Ectodermal cell (in vitro differentiated cells): ENCODE data around the gene NUCKS1.

Experiments used
- H3K27ac ChIP-seq: 2 replicates; pipeline ENCODE4 v1.7.0; 2013; ENCODE audit warnings: mild to moderate bottlenecking, low read depth, low read length; ENCODE audit not compliant: insufficient read depth, poor library complexity, severe bottlenecking
- H3K27me3 ChIP-seq: 2 replicates; pipeline ENCODE4 v1.7.0; 2013; ENCODE audit warnings: mild to moderate bottlenecking, low read length; ENCODE audit not compliant: insufficient read depth, control insufficient read depth, poor library complexity, severe bottlenecking
- H3K36me3 ChIP-seq: one replicate; pipeline ENCODE4 v1.7.0; 2013; ENCODE audit warnings: low read length; ENCODE audit not compliant: control insufficient read depth, insufficient read depth
- H3K4me1 ChIP-seq: one replicate; pipeline ENCODE4 v1.7.0; 2013; ENCODE audit warnings: low read length; ENCODE audit not compliant: control insufficient read depth, insufficient read depth
- H3K4me3 ChIP-seq: 2 replicates; pipeline ENCODE4 v1.7.0; 2013; ENCODE audit warnings: low read depth, low read length, control low read depth; ENCODE audit not compliant: insufficient read depth
- H3K9me3 ChIP-seq: 2 replicates; pipeline ENCODE4 v1.7.0; 2013; ENCODE audit warnings: mild to moderate bottlenecking, low read length, moderate library complexity; ENCODE audit not compliant: control insufficient read depth
- WGBS, 2 experiments: methylation state at CpG; one replicate each; pipeline ENCODE4 v1.1.7; 2013; ENCODE audit warnings: missing lambda C conversion rate in 2 of 2; 5-methylcytosine and 5-hydroxymethylcytosine counted together

Gene NUCKS1

DNA sequence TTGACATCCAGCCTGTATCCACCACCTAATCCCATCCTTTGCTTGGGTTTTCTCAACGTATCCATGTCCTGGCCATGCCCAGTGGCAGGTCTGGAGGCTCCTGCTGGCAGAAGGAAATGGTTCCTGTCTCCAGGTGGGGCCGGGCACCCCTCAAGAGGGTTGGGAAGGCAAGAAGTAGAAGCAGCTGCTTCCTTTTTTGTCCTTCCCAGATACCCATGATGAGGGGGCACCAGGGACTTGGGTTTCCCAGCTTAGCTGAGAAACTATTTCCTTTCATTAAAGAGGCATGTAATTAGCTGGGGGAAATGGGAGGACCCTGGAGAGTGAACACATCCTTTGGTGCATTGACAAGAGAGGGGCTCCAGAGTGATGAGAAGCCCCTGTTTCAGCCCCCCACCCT is 48.6 kb downstream of the NUCKS1 start:
- no peaks in the 10 kb centered on the region for H3K27me3 ChIP-seq
- peaks cover 42% of the 10 kb centered on the region for H3K4me1 ChIP-seq
- H3K27ac ChIP-seq, result no peak overlapping the region
- no peak overlapping the region for H3K4me3 ChIP-seq
- WGBS, 2 experiments, result 29 to 31% methylated on average over 2 of the region's 2 CpGs
- no peaks in the 10 kb centered on the region for H3K36me3 ChIP-seq
- no peaks in the 10 kb centered on the region for H3K9me3 ChIP-seq

DNA sequence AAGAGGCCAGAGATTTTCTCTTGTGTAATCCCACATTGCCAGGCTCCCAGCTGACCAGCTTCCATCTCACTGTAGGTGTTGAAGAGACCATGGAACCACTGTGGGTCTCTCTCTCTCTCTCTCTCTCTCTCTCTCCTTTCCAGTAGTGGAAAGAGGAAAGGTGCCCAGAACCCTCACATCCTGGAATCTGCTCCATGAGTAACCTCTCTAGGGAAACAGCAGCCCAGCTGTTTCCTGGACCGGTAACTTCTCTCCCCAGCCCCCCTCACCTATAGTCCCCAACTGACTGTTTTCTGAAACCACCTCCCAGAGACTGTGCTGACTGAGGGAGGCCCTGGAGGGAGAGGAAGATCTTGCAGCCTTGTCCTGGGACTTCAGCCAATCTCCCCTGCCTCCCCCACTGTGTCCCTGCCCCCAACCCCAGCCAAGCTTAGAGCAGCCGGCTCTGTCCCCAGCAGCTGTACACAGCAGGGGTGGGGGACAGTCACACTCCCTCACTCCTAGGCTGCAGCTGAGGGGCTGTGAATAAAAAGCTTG is 49.0 kb downstream of the NUCKS1 start:
- WGBS, 2 experiments, result 9 to 10% methylated on average over 2 of the region's 2 CpGs
- Histone ChIP-seq H3K27ac (peak overlapping the region; percentile 9), H3K36me3 (no peaks in the 10 kb centered on the region), H3K4me1 (peaks cover 42% of the 10 kb centered on the region), H3K4me3 (no peak overlapping the region), H3K9me3 (no peaks in the 10 kb centered on the region), H3K27me3 (no peaks in the 10 kb centered on the region)

GRCh38 chr1:205699416-205699815 is 50.6 kb downstream of the NUCKS1 start:
- no peaks in the 10 kb centered on the region for H3K9me3 ChIP-seq
- WGBS, 2 experiments, result 92 to 94% methylated on average over 4 of the region's 4 CpGs

DNA sequence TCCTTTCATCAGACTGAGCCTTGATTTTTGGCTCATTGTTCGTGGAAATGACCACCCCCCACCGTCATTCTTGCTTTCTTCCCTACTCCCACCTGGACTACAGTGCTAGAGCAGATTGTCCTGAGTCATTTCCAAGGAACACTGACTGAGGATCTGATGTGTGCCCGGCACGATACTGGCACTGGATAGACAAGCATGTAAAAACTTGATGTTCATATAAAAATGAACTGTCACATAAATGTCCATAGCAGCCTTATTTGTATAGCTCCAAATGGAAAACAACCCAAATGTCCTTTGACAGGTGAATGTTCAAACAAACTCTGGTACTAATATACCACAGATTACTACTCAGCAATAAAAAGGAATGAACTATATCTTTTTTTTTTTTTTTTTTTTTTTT is 51.1 kb downstream of the NUCKS1 start:
- H3K9me3 ChIP-seq, result no peaks in the 10 kb centered on the region
- H3K4me3 ChIP-seq, result no peak overlapping the region
- H3K27me3 ChIP-seq, result no peaks in the 10 kb centered on the region
- peaks cover 45% of the 10 kb centered on the region for H3K4me1 ChIP-seq
- H3K36me3 ChIP-seq, result no peaks in the 10 kb centered on the region
- 84 to 91% methylated on average over 4 of the region's 4 CpGs for WGBS, 2 experiments
- H3K27ac ChIP-seq, result no peak overlapping the region

More at GRCh38 chr1:205699416-205699815, 50.6 kb downstream of the NUCKS1 start:
- Histone ChIP-seq H3K4me3 (no peak overlapping the region), H3K27me3 (no peaks in the 10 kb centered on the region), H3K36me3 (no peaks in the 10 kb centered on the region), H3K4me1 (peaks cover 42% of the 10 kb centered on the region), H3K27ac (no peak overlapping the region)

GRCh38 chr1:205693421-205693991 is 56.5 kb downstream of the NUCKS1 start:
- no peaks in the 10 kb centered on the region for H3K9me3 ChIP-seq
- H3K27me3 ChIP-seq, result no peaks in the 10 kb centered on the region
- no peak overlapping the region for H3K4me3 ChIP-seq
- 33 to 36% methylated on average over 12 of the region's 12 CpGs for WGBS, 2 experiments
- H3K27ac ChIP-seq, result no peak overlapping the region
- H3K4me1 ChIP-seq, result peaks cover 44% of the 10 kb centered on the region
- no peaks in the 10 kb centered on the region for H3K36me3 ChIP-seq

DNA sequence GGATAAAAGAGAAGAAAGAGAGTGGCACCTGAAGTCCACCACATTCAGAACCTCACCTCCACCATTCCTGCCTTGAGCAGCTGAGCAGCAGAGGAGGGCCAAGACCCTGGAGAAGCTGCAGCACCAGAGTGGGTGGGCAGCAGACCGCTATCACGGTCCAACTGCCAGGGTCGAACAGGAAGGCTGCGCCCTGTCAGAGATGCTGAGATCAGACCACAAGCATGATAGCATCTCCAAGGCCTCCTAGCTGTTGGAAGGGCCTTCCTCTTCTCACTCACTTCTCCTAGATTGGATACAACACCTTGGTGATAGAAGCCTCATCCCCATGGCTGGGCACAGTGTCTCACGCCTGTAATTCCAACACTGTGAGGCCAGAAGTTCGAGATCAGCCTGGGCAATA is 57.6 kb downstream of the NUCKS1 start:
- no peaks in the 10 kb centered on the region for H3K36me3 ChIP-seq
- no peak overlapping the region for H3K27ac ChIP-seq
- H3K4me1 ChIP-seq, result peaks cover 49% of the 10 kb centered on the region
- no peak overlapping the region for H3K4me3 ChIP-seq
- no peaks in the 10 kb centered on the region for H3K9me3 ChIP-seq
- no peaks in the 10 kb centered on the region for H3K27me3 ChIP-seq
- WGBS, 2 experiments, result 93% methylated on average over 6 of the region's 6 CpGs

- no peaks in the 10 kb centered on the region for H3K9me3 ChIP-seq
- H3K4me1 ChIP-seq, result peaks cover 46% of the 10 kb centered on the region
- H3K27me3 ChIP-seq, result no peaks in the 10 kb centered on the region
- 86 to 95% methylated on average over 8 of the region's 8 CpGs for WGBS, 2 experiments
- H3K4me3 ChIP-seq, result no peak overlapping the region
- H3K36me3 ChIP-seq, result no peaks in the 10 kb centered on the region
- peak overlapping the region; percentile 77 for H3K27ac ChIP-seq
These were observed 59.7 kb downstream of the NUCKS1 start for GRCh38 chr1:205690122-205690756.

DNA sequence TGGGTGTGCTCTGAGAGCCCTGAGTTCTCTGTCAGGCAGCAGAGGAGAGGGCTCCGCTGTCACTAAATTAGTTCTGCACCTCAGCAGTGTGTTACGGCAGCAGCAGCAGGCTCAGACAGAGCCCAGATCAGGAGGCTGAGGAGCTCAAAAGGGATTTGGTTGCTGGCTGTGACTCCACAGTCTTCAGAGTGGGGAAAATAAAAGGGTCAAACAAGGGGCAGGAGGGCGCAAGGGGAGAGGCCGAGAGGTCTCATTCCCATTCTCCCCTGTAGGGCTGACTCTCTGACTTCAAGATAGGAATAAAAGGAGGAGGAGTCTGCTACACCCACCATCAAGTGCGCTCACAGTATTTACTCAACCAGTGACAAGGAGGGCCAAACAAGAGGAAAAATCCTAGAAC is 60.5 kb downstream of the NUCKS1 start:
- Histone ChIP-seq H3K4me1 (peaks cover 46% of the 10 kb centered on the region), H3K9me3 (no peaks in the 10 kb centered on the region), H3K27ac (peak overlapping the region; percentile 77), H3K4me3 (no peak overlapping the region), H3K36me3 (no peaks in the 10 kb centered on the region), H3K27me3 (no peaks in the 10 kb centered on the region)
- 5 to 10% methylated on average over 5 of the region's 5 CpGs for WGBS, 2 experiments

- H3K4me3 ChIP-seq, result no peak overlapping the region
- H3K27me3 ChIP-seq, result no peaks in the 10 kb centered on the region
- H3K4me1 ChIP-seq, result peaks cover 37% of the 10 kb centered on the region
- no peaks in the 10 kb centered on the region for H3K9me3 ChIP-seq
- 71 to 76% methylated on average over 7 of the region's 7 CpGs for WGBS, 2 experiments
- H3K27ac ChIP-seq, result no peak overlapping the region
- H3K36me3 ChIP-seq, result no peaks in the 10 kb centered on the region
These were observed 61.6 kb downstream of the NUCKS1 start for GRCh38 chr1:205688171-205689080.

DNA sequence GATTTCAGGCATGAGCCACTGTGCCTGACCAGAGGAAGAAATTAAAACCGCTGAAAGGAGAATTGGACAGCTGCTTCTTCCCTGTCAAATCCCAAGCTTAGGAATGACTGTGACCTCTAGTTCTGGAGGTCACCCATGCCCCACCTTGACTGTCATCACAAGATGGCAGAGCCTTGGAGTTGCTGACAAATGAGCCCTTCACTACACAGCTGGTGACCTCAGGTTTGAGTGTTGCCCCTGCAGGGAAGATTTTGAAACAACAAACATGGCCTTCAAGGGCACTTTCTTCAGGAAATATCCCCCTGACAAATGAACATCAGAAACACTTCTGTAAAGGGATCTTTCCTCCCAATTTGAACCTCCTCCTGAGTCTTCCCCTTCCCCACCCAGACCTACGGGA is 62.7 kb downstream of the NUCKS1 start:
- H3K4me3 ChIP-seq, result no peak overlapping the region
- WGBS, 2 experiments, result 79% methylated on average over 2 of the region's 2 CpGs
- no peak overlapping the region for H3K27ac ChIP-seq
- H3K9me3 ChIP-seq, result no peaks in the 10 kb centered on the region
- H3K4me1 ChIP-seq, result peaks cover 33% of the 10 kb centered on the region
- H3K36me3 ChIP-seq, result no peaks in the 10 kb centered on the region
- no peaks in the 10 kb centered on the region for H3K27me3 ChIP-seq
